Esophagus (tissue), 2 donors: ENCODE results near the gene NRGN. TPM values are rescaled to one million over a fixed set of nuclear protein-coding genes. Genes with fewer than 3 reads are reported as not detected.

ENCODE experiments used
- H3K27ac ChIP-seq, 2 donors: one replicate each; pipeline ENCODE4 v1.5.1; 2013; ENCODE audit warnings: low read depth in 2 of 2, mild to moderate bottlenecking in 2 of 2, inconsistent platforms in 1 of 2, low read length in 1 of 2, moderate library complexity in 1 of 2
- H3K27me3 ChIP-seq, 2 donors: one replicate each; pipeline ENCODE4 v1.6.1; 2013; ENCODE audit warnings: low read length in 2 of 2, control low read depth in 1 of 2, mild to moderate bottlenecking in 1 of 2; ENCODE audit not compliant: insufficient read depth in 2 of 2, control insufficient read depth in 1 of 2
- H3K36me3 ChIP-seq, 2 donors: one replicate each; pipeline ENCODE4 v1.6.1; 2013; ENCODE audit warnings: low read length in 1 of 2; ENCODE audit not compliant: control insufficient read depth in 2 of 2, insufficient read depth in 2 of 2
- H3K4me1 ChIP-seq, 2 donors: one replicate each; pipeline ENCODE4 v1.6.1; 2013; ENCODE audit warnings: low read length in 1 of 2; ENCODE audit not compliant: control insufficient read depth in 2 of 2, insufficient read depth in 2 of 2
- H3K4me3 ChIP-seq, 2 donors: one replicate each; pipeline ENCODE4 v1.5.1; 2013; ENCODE audit warnings: low read length in 2 of 2, mild to moderate bottlenecking in 2 of 2, low read depth in 1 of 2, moderate library complexity in 1 of 2
- H3K9me3 ChIP-seq, 2 donors: one replicate each; pipeline ENCODE4 v1.6.1; 2013; ENCODE audit warnings: mild to moderate bottlenecking in 2 of 2, low read depth in 1 of 2, low read length in 1 of 2, moderate library complexity in 1 of 2; ENCODE audit not compliant: control insufficient read depth in 2 of 2, insufficient read depth in 1 of 2
- WGBS, 2 donors: extraction: QIAGEN DNeasy Blood & Tissue Kit; methylation state at CpG; one replicate each; pipeline ENCODE4 v1.1.7; 2013; 5-methylcytosine and 5-hydroxymethylcytosine counted together
- polyA plus RNA-seq, 2 donors: library from polyadenylated mRNA; stranded (reverse); fragments of 200-250 nt; gene quantifications; one replicate each; pipeline ENCODE4 v1.2.3, GENCODE V29; 2013
- donor health status: healthy with polysubstance abuse.
- donor health status: Bipolar disorder and iron deficiency.

The NRGN gene
- polyA plus RNA-seq, 2 donors, result 1.6 to 3.1 TPM

DNA sequence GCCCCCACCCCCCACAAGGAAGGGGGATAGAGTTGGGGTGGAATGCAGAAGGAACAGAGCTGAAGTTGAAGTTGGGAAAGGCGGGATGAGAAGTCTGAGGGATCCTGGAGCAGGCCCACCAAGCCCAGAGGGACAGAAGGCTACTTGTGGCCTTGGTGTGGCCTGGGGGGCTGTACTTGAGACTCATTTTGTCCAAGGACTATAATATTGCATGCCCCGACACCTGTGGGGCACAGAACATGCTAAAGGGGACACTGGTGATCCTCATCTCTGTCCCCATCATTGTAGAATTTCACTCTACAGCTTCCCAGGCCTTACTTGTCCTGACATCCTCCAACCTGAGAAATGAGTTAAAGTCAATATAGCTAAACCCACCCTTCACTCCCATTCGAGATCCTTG, 21.1 kb downstream of the NRGN start:
- H3K27ac ChIP-seq, result peak overlapping the region; percentile 23 to 68
- peak overlapping the region; percentile 49 to 61 for H3K4me3 ChIP-seq
- H3K27me3 ChIP-seq, result peaks cover 0 to 23% of the 10 kb centered on the region in 2 donors
- H3K36me3 ChIP-seq, result no peaks in the 10 kb centered on the region
- H3K4me1 ChIP-seq, result peaks cover 3 to 12% of the 10 kb centered on the region in 2 donors
- 70 to 79% methylated on average over 3 of the region's 3 CpGs for WGBS, 2 donors
- no peaks in the 10 kb centered on the region for H3K9me3 ChIP-seq

DNA sequence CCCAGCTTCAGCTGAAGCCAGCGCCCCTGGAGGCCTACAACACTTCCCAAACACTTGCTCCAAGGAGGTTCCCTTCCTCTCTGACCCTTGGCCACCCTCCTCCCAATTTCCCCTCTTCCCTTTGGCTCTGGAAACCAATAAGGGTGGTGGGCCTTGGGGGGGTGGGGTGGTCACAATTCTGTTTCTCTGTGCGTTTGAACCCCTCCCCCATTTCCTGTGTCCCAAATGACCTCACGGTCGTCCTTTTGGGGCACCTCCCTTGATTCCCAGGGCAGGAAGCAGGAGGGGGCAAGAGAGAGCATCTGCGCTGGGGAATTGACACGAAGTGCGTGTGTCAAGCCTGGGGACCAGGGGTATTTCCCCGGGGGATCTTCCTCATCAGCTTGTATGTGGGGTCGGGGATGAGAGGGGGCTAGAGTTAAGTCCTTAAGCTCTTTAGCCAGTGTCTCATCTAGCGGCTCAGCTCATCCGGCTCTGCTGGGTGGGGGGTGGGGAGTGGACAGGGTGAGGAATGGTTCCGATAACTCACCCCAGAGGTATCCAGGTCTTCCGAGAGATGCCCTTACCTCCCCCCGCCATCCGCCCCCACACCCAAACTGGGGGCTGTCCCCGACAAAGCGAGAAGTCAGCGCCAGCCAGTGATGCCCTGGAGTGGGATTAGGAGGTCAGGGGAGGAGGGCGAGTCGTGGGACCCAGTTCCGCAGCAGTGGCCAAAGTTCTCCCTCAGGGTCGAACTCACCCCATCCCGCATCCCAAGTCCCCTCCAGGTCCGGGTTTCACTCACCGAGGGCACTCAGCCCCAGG, 21.8 kb downstream of the NRGN start:
- peaks cover 0 to 23% of the 10 kb centered on the region in 2 donors for H3K27me3 ChIP-seq

DNA sequence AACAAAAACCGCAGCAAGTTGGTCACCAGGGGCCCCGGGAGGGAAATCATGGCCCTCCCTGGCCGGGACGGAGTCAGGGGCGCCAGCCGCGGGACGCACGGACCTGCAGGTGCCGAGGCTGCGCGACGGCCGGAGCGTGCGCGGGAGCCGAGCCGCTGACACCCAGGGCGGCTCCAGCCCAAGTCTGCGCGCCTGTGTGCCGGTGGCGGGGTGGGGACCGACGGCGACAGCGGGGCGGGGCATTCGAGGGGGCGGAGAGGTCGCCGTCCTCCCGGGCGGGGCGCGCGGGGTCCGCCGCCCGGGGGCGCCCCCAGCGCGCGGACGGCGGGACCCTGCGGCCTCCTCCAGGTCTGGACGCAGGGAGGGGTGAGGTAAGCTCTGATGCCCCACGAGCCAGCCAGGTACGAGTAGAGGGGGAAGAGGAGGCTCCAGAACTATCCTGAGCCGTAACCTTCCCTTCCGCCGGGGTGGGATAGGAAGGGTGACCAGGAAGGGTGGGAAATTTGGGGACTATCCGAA, 22.4 kb downstream of the NRGN start, which contains the start of gene ESAM:
Gene ESAM (minus strand): TSS at position 186 of the 519 bp plus-strand sequence. CDS start 136 bp downstream, at position 50.
- 0 to 1% methylated on average over 41 to 55 of the region's 55 CpGs for WGBS, 2 donors
- peaks cover 3 to 12% of the 10 kb centered on the region in 2 donors for H3K4me1 ChIP-seq
- peak within 1 kb of the TSS; percentile 68 to 74 for H3K27ac ChIP-seq
- no peaks in the 10 kb centered on the region for H3K9me3 ChIP-seq
- peaks cover 0 to 23% of the 10 kb centered on the region in 2 donors for H3K27me3 ChIP-seq
- H3K4me3 ChIP-seq, result peak within 1 kb of the TSS; percentile 49 to 61
- no peaks in the 10 kb centered on the region for H3K36me3 ChIP-seq

More for the DNA sequence above, 21.8 kb downstream of the NRGN start:
- Histone ChIP-seq H3K9me3 (no peaks in the 10 kb centered on the region), H3K27ac (peak overlapping the region; percentile 68 to 74), H3K4me3 (peak overlapping the region; percentile 49 to 61), H3K4me1 (peaks cover 3 to 12% of the 10 kb centered on the region in 2 donors), H3K36me3 (no peaks in the 10 kb centered on the region)
- WGBS, 2 donors, result 18 to 25% methylated on average over 25 of the region's 25 CpGs

- Histone ChIP-seq H3K27ac (peak overlapping the region; percentile 35 to 45), H3K27me3 (peaks cover 0 to 23% of the 10 kb centered on the region in 2 donors), H3K4me1 (peaks cover 3 to 12% of the 10 kb centered on the region in 2 donors), H3K36me3 (peaks cover 0 to 4% of the 10 kb centered on the region in 2 donors), H3K4me3 (peak overlapping the region; percentile 49 to 61), H3K9me3 (no peaks in the 10 kb centered on the region)
- WGBS, 2 donors, result 1% methylated on average over 44 to 45 of the region's 45 CpGs
Measured at GRCh38 chr11:124762624-124763155, 22.9 kb downstream of the NRGN start.

- Histone ChIP-seq H3K27ac (peak overlapping the region; percentile 34 to 35), H3K27me3 (peaks cover 0 to 23% of the 10 kb centered on the region in 2 donors), H3K9me3 (no peaks in the 10 kb centered on the region), H3K4me1 (peaks cover 3 to 9% of the 10 kb centered on the region in 2 donors), H3K4me3 (peak overlapping the region; percentile 49 to 61), H3K36me3 (peaks cover 0 to 5% of the 10 kb centered on the region in 2 donors)
- WGBS, 2 donors, result 6 to 7% methylated on average over 21 of the region's 21 CpGs
Measured at GRCh38 chr11:124763156-124763947, 23.6 kb downstream of the NRGN start.

- no peak overlapping the region for H3K4me3 ChIP-seq
- H3K36me3 ChIP-seq, result peaks cover 0 to 10% of the 10 kb centered on the region in 2 donors
- no peak overlapping the region for H3K27ac ChIP-seq
- WGBS, 2 donors, result 95 to 97% methylated on average over 2 of the region's 2 CpGs
- peaks cover 0 to 1% of the 10 kb centered on the region in 2 donors for H3K27me3 ChIP-seq
- H3K4me1 ChIP-seq, result peaks cover 0 to 3% of the 10 kb centered on the region in 2 donors
- H3K9me3 ChIP-seq, result no peaks in the 10 kb centered on the region
Measured at GRCh38 chr11:124766156-124766555, 26.4 kb downstream of the NRGN start.

GRCh38 chr11:124768914-124769313, 29.2 kb downstream of the NRGN start:
- WGBS, 2 donors, result 75 to 86% methylated on average over 8 of the region's 8 CpGs
- Histone ChIP-seq H3K27ac (no peak overlapping the region), H3K36me3 (peaks cover 4 to 10% of the 10 kb centered on the region in 2 donors)

DNA sequence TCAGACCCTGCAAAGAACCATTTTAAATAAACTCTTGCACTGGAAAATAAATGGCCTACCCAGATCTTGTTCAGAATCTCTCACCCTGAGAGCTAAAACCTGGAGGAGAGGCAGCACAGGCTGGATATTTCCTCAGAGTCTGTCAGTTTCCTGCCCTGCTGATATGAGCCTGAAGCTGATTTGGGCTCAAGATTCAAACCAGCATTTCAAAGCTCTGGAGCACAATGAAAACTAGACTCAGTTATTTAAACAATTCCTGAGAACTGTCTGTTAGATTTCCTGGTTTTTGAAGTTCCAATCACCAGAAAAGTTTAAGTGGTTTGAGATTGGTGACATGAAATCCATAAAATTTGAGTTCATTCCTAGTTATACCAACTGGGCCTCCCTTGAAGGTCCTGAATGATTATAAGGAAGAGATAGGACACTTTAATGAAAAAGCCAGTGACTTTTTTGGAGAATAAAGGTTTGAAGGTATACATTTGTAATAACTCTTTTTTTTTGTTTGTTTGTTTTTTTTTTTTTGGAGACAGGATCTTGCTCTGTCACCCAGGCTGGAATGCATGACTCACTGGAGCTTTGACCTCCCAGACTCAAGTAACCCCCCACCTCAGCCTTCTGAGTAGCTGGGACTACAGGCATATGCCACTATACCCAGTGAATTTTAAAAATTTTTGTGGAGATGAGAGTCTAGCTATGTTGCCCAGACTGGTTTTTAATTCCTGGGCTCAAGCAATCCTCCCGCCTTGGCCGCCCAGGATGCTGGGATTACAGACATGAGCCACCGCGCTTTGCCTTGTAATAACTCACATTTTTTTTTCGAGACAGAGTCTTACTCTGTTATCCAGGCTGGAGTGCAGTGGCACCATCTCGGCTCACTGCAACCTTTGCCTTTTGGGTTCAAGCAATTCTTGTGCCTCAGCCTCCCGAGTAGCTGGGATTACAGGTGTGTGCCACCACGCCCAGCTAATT, 30.3 kb downstream of the NRGN start:
- H3K27me3 ChIP-seq, result no peaks in the 10 kb centered on the region
- H3K9me3 ChIP-seq, result no peaks in the 10 kb centered on the region
- 96 to 99% methylated on average over 8 of the region's 8 CpGs for WGBS, 2 donors
- no peaks in the 10 kb centered on the region for H3K4me1 ChIP-seq
- no peak overlapping the region for H3K27ac ChIP-seq
- H3K4me3 ChIP-seq, result no peak overlapping the region
- H3K36me3 ChIP-seq, result peaks cover 4 to 10% of the 10 kb centered on the region in 2 donors

More at GRCh38 chr11:124768914-124769313, 29.2 kb downstream of the NRGN start:
- Histone ChIP-seq H3K27me3 (no peaks in the 10 kb centered on the region), H3K4me1 (no peaks in the 10 kb centered on the region), H3K4me3 (no peak overlapping the region), H3K9me3 (no peaks in the 10 kb centered on the region)
